HG03469 (cell line): ENCODE measurements around the gene ADAMTS15.

Experiments
- ATAC-seq: cut with Tn5 transposase; IDR thresholded peaks from one replicate; pipeline ENCODE4 v1.9.1; 2021; ENCODE audit warnings: mild to moderate bottlenecking, moderate library complexity, moderate number of reproducible peaks; ENCODE audit not compliant: unreplicated experiment

Gene ADAMTS15

DNA sequence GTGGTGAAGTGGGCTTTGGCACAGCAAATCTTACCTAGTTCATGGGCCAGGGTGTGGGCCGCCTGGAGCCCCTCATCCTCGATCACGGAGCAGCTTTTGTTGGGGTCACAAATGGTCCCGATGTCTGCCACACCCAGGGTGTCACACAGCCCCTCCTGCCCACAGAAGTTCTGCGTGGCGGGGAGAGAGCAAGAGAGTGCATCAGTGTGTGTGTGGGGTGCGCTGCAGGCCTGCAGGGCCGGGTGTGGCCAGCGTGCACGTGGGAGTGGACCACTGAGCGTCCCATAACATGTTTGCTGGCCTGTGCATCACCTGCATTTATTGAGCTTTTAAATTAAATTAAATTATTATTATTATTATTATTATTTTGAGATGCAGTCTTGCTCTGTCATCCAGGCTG is 31.5 kb upstream of the ADAMTS15 start:
- no peak for ATAC-seq

DNA sequence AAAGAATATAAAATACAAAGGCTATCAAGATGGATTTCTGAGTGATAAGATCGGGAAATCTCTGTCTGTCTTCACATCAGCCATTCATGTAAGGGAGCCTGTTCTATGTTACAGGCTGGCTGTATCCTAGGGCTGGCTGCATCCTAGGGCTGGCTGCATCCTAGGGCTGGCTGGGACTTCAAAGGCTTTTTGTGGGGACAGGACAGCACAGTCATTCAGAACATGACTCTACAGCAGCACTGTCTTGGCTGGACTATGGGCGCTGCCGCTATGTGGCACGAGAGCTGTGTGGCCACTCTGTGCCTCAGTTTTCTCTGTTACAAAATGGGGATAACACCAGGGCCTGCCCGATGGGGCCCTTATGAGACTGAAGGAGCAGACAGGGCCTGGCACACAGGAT is 30.2 kb upstream of the ADAMTS15 start:
- ATAC-seq = no peak

DNA sequence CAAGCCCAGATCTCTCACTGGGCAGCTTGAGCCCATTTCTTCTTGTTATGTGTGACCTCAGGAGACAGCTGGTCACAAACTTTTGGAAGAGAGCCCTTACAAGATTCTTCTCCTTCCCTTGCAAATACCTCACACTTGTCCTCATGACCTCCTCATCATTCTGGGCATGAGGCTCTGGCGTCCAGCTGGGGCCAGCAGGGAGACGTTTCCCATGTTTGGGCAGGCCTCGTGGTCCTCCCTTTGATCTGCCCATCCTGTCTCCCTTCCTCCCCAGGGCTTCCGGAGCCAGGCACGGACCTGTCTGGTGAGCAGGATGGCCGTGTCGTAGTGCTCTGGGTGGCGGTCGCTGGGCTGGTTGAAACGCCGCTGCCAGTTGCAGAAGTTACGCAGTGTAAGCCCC is 29.7 kb upstream of the ADAMTS15 start:
- ATAC-seq = no peak

DNA sequence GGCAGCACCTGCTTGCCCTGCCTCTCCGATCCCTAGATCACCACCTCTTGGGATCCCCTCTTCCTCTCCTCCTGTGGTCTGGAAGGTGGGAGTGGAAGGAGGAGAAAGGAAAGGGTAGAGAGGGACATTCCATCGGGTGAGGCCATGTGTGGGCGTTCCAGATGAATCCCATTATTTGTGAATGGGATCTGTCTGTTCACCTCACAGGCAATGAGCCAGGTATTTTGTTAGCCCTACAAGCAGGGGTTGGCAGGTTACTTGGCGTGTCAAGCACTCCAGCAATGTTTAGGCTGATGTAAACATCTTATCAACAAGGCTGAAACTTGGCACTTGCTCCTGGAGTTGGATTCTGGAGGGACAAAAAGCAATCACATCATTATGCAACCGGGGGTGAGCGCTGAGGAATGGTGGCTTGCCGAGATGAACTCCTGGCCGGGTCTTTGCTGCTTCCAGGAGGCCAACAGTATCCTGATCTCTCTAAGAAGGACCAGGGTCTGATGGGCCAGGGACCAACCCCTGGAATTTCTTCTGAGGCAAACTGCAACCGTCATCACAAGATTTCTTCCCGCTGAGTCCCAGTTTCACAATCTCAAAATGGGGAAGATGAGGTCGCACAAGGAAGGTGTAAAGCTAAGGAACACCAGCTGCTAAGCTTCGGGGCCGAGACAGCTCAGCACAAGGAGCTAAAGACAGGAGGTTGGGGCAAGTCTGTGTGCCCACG is 27.8 kb upstream of the ADAMTS15 start:
- no peak for ATAC-seq

DNA sequence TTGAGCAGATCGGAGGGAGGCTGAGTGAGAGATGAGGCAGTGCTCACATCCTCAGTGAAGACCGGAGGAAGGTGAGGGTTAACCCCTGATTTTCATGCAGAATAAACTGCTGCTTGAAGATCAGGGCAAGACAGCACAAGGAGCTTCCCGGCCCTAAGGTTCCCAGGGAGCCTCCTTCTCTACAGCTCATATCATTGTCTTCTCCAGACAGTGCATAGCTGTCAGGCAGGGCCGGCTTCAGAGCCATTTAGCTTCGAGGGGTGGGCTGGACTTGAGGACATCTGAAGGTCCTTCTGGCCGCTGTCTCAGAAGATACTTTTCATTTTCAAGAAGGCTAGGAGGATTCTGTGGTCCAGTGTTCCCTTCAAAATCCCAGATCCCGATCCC is 27.3 kb upstream of the ADAMTS15 start:
- no peak for ATAC-seq

DNA sequence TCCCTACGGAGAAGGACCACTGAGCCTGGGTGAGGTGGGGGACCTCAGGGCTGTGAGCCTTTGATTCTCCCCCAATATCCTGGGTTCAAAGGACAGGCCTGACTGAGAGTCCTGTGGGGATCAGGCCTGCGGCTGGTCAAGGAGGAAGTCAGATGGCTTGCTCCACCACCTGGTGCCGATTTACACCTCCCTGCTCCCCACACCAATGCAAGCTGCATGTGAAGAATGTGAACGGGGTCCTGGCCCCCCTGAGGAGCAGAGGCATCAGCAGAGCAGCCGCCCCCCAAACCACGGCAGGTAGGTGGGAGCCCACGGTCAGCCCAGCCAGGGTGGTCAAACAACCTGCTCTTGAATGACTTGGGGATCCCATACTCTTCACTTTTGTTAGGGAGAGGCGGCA is 26.7 kb upstream of the ADAMTS15 start:
- ATAC-seq = no peak

DNA sequence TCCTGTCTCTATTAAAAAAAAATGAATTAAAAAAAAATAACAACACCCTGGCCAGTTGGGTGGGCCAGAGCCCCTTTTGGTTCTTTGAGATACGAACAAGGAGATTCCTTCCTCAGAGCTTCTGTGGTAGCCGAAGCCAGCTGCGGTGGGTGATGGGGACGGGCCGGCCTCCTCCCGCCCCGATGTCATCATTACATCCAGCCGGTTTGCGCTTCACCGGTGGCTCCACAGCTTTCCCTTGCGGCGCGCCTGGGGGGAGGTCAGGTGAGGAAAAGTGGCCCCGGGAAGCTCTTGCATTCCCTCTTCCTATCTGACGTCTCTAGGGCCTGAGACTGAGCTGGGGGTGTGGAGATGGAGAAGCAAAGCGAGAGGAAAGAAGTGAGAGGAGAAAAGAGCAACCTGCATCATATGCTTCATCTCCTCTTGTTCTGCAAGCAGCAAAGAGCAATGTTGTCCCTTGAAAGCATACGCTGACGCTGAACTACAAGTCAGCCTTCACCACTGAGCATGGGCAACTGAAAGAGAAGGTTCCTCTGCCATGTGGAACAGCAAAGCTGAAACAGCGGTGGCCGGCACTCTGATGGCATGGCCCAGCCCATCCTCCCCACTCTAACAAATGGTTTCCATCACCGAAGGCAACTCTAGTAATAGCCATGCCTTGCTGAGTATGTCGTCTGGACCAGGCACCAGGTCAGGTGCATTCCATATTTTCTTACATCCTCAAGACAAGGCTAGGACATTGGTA is 26.0 kb upstream of the ADAMTS15 start:
- ATAC-seq = no peak

DNA sequence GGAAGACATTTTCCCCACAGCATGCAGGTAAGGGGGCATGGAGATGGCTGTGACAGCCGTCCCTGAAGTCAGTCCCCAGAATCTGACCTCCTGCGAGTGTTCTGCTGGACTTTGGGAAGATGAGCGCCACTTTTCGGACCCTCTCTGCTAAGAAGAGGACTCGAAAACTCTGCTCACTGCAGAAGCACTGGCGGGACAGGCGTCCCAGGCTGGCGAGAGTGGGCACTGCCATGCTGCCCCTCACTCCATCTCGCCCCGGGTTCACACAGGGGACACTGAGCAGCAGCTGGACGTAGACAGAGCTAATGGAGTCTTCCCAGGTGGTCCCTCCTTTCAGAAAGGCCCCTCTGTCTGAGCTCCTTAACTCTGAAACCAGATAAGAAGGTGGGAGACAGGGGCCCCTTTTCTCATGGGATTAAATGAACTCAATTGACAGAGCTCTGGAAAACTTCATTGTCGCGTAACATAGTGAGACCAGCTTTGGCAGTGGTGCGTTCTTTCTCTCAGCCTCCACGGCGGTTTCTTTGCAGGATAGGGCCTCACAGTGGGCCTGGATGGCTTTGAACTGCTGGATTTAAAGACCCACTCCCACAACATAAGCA is 24.8 kb upstream of the ADAMTS15 start:
- no peak for ATAC-seq

DNA sequence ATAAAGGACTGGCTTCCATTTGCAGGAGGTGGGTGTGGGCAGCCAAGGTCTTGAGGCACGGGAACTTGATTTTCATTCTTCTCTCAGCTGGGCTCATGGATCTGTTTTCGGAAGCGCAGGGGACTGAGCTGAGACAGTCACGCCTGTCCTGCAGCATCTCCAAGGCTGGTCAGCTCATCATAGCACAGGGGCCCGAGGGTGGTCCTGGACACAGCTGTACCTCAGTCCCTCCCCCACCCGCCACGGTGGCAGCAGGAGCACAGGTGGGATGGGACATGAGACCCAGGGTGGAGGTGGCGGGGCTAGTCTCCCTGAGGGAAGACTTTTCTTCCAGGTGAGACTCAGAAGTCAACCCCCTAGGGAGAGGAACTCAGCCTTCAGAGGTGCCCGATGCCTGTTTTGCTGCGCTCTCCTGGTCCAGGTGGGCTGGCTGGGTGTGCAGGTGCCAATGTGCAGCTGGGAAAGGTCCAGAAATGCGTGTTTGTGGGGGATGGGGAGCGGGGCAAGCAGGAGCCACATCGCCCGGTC is 23.8 kb upstream of the ADAMTS15 start:
- no peak for ATAC-seq

DNA sequence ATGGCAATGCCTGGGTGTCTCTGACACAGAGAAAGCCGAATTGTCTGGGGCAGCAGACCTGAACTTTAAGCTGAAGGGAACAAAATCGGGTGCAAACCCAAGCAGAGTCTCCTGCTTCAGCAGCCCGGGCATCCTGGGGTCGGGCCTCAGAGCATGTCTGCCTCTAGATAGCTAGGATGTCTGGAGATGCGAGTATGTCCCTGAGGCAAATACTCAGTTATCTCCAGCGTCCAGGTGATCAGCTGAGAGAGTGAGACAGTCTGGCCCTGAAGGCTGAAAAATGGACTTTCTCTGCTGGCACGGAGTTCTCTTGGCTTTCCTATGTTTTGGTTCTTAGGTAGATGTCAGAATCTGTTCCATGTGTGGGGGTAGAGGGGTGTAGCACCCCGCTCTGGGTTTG is 23.3 kb upstream of the ADAMTS15 start:
- no peak for ATAC-seq

DNA sequence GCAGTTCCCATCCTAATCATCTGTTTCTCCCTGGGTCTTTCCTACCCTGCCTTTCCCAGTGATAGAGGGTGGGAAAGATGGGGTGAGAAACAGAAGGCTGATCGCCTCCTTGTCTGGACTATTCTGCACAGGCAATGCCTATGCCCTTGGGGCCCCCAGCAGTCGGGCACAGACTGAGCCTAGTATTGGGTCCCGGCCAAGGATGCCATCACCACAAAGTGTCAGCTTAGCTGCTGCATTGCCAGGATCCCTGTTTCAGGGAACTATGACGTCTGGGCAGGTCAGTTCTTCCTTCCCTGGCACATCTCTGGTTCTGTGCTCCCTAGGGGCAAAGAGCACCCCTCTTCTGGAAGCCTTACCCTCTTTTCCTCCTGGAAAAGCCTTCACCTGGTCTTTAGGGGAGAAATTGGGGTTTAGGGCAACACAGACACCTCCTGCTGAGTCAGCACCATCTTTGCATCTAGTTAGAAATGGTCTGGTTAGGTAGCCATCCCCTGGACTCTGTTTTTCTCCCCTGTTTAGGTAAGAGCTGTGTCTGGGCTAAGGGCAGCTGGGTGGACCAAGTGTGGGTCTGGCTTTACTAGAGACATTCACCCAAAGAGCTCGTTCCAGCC is 22.1 kb upstream of the ADAMTS15 start:
- no peak for ATAC-seq

DNA sequence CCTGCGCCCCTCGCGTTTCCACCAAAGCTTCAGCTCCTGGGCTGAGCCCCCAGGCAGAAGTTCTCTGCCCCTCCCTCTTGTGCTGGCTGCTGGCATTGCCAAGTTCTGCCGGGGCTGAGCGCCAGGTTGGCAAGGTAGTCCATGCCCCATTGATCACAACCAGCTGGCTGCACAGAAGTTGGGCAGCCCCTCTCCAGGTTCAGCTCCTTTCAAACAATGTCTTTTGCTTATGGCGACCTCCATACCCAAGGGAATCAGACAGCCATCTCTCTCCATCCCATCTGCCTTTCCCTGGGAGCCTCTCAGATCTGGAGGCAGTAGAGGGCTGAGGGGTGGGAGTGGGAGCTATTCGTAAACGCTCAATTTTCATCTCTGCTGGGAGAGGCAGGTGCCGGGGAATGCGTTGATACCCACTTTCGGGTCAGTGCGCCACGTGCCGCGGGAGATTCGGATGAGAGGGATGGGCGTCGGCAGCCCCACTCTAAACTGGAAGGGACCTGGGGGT is 21.6 kb upstream of the ADAMTS15 start:
- no peak for ATAC-seq

DNA sequence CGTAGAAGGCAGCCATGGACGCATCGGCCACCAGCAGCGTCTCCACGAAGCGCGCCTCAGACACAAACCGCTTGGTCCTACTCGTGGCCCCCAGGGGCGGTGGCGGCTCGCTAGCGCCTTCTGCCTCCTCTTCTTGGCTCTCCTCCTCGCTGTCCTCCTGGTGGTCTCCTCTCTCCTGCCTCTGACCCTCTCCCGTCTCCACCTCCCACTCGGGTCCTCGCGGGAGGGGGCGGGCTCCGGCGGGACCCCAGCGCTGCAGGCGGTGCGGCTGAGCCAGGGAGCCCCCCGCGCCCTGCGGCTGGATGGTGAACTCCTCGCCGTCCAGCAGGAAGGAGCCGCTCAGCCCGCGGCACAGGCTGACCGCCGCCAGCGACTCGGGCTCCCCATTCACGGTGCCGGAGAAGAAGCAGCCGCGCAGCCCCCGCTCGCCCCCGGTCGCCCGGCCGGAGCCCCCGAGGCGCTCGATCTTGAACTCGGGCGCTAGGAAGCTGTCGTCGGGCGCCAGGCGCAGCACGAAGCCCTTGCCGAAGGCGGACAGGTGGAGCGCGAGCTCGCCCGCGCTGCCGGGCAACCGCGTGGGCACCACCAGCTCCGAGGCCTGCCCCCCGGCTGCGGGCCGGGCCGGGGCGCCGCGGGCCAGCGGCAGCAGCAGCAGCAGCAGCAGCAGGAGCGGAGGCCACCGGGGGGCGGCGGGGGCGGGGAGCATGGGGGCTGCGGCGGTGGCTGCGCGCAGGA is 20.7 kb upstream of the ADAMTS15 start:
- no peak for ATAC-seq

DNA sequence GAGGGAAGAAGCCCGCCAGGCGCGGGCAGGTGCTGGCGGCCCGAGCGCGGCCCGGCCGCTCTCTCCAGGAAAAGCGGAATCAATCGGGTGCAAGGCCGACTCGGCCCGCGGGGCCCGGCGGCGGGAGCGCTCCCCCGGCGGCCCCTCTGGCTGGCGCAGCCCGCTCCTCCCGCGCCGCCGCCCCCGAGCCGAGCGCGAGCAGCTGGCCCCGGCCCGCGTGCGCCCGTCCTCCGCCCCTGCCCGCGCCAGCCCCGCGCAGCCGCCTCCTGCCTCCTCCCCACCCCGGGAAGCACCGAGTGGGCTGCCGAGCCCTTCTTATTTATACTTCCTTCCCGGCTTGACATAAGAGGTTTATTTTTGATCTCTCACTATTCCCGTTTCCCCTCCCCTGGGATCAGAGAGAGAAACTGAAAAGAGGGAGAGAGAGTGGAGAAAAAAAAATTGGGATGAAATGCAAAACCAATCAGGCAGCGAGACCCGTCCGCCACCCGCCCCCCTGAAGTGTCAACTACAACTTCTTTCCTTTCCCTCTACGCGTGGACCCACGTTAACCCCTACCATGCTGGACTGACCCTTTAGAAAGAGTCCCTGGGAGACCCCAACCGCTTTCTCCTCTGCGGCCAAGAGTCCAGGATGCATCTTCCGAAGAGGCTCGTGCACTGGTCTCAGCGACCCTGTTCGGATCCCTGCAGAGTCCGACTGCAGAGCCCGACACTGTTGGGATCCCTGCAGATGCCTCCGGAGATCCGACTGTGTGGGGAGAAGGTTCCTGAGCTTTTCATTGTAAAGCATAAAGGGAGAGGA is 19.9 kb upstream of the ADAMTS15 start, which contains the start of gene ADAMTS8:
TSS of gene ADAMTS8 (minus strand) at position 294 of the 804 bp plus-strand sequence. CDS start 323 bp downstream, outside the sequence.
- ATAC-seq = no peak

DNA sequence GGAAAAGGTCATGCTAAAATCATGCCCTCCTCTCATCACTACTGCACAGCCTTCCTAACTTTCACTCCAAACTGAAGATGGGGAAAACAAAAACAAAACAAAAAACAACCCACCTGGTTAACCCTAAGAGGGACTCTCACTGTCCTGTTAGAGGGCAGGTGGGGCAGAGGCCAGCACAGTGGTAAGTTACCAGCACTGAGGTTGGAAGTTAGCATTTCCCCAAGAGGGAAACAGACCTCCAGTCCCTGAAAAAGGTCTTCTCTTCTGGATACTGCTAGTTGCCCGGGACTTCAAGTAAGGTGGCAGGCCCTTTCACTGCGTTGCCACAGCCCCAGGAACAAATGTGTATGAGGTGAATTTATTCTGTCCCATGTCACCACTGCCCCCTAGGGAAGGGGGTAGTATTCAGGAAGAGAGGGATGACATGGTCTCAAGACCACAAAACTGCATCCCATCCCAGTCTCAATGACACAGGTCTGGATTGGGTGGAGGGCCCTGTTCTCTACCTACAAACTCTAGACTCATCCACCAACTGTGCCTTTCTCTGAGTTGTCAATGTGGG is 19.2 kb upstream of the ADAMTS15 start:
- no peak for ATAC-seq

DNA sequence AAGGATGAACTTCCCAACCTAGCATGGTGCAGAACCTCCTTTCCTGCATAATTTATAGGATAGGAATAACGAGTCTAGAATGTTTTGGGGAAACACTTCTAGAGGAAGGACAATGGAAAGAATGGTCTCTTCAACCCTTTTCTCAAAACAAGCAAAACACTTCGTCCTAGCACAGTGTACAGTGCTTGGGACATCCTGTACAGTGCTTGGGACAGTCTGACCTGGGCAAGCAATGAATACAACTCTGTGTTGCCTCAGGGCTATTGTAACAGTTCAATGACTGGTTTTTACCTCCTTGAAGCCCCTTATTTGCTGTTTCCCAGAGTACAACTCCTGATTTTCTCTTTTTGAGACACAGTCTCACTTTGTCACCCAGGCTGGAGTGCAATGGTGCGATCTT is 18.5 kb upstream of the ADAMTS15 start:
- ATAC-seq = no peak

DNA sequence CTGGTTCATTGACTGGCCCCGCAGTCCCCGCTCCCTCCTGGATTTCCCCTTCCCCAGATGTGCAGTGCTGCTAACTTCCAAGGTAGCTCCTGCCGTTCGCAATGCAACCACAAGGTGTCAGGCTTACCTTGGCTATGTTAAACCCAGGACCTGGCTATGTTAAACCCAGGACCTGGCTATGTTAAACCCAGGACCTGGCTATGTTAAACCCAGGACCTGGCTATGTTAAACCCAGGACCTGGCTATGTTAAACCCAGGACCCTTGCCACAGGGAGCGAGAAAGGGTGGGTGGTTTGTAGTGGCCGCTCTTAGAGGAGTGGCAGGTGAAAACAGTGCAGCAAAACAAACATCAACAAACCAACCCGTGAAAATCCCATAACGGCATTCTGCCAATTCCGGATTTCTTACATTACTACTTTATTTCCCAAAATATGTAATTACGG is 17.1 kb upstream of the ADAMTS15 start:
- ATAC-seq = peak; percentile 41

DNA sequence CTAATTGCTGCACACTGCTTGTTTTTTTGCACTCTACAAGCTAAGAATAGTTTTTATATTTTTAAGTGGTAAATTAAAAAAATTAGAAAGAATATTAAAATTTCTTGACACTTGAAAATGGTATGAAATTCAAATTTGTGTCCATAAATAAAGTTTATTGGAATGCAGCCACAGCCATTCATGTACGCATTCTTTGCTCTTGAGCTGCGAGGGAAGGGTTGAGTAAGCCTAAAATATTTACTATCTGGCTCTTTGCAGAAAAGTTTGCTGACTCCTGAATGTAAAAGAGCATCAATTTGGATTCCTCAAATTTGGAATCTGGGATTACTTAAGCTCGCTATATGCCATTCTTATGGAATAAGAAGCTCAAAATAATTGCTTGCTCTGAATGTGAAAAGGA is 16.6 kb upstream of the ADAMTS15 start:
- no peak for ATAC-seq

DNA sequence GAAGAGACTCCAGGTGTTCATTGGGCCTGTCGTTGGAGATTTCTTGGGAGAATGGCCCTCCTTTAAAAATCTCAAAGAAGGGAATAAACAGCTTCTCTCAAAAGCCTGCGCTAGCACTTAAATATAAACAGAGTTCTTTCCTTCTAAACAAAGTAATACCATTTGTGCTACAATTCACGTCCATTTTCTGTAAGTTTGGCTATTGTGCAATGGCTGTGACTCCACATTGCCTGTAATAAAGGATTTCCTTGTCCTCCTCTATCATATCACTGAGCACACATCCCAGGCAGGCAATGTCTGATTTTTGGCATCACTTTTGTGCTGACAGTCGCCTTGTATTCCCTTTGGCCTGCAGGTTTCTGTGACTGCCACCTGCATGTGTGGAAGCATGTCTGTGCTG is 15.1 kb upstream of the ADAMTS15 start:
- no peak for ATAC-seq
